Hematopoietic multipotent progenitor cell treated with erythropoietin and hydrocortisone succinate and interleukin-3 and kit ligand, for 17 days (in vitro differentiated cells): Measurements from ENCODE around the gene TMEM168.
A peak's percentile ranks its signal among the peaks of the same experiment; 100 is the strongest.
"Not testable (repeated sequence)": the region's sequence is repeated elsewhere in the genome, so short reads cannot be mapped to it uniquely, and the experiment has no call there.

Experiments used
- DNase-seq: peaks from one replicate; pipeline ENCODE4 v3.0.0-alpha.2; 2015; ENCODE audit warnings: low spot score

TMEM168 gene

DNA sequence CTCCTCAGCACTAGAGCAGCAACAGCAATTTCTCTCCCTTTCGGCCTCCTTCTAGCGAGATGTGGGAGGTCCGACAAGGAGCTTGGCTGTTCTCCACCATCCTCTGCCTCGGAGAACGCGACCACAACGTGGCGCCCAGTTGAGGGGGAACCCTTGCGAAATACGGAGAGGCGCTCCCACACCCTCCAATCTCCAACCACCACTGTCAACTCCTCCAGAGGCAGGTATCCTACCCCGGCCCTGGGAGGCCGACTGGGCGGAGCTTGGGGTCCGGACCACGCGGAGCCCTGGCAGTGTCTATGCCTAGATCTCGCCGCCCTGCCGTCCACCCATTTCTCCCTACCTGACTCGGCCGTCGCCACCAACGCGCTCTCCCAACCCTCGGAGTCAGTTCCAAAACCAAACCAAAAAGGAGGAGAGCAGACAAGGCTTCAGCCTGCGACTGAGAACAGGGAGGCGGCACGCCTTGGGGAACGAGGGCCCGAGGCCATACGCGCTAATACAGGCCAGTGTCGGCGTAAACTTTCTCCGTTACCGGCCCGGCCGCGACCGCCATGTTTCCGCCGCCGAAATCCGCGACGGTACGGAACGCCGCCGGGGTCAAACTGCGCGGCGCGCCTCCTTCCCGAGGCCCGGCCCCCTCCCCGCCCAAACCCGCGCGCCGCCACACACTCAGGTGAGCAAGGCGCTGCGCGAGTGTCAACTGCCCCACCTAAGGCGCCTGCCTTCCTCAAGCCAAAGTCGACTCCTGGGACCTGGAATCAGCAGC is at the start of gene TMEM168:
Gene TMEM168, minus strand, starts transcription at position 577 of the 769 bp plus-strand sequence. CDS start 5,568 bp downstream, outside the sequence.
- peak; percentile 39 for DNase-seq

DNA sequence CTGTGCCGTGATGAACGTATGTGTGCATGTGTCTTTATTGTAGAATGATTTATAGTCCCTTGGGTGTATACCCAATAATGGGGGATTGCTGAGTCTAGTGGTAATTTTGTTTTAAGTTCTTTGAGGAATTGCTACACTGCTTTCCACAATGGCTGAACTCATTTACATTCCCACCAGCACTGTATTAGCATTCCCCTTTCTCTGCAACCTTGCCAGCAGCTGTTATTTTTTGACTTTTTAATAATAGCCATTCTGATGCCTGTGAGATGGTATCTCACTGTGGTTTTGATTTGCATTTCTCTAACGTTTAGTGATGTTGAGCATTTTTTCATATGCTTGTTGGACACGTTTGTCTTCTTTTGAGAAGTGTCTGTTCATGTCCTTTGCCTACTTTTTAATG is 45.7 kb upstream of the TMEM168 start:
- not testable (repeated sequence) for DNase-seq

DNA sequence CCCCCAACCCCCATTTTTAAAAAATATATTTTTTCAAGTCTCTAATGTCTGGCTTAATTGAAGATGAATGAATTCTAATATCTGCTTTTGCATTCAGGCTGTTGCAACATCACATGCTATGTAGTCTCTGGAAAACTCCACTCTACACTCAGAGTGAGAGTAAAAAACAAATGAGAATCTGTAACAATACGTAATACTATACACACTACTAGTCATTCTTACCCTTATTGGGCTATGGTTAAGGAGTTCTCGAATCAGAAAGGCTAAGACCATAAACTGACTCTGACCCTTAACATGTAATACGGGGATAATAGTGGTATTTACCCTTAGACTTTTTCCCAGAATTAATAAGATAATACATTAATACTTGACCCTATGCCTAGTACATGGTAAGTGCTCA is 42.9 kb upstream of the TMEM168 start:
- no peak for DNase-seq

- no peak for DNase-seq
These were observed 40.6 kb upstream of the TMEM168 start for GRCh38 chr7:112830769-112831168.

- no peak for DNase-seq
These were observed 38.5 kb upstream of the TMEM168 start for GRCh38 chr7:112828696-112829095.

DNA sequence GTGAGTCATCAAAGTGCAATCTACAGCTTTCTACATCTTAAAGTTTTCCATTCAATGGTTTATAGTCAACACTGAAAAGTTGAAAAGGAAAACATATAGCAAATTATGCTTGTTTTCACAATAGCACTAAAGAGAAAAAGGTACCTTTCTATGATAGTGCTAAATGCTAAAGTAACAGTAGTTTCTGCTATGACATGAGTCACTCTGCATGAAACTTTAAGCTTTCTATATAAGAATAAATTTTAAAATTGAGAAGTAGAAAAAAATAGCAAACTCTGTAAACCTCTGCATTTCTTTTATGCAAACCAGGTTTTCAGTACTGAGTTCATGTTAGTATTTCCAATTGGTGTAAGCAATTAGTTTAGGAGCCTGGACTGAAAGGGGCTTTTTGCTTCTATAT is 31.2 kb upstream of the TMEM168 start:
- no peak for DNase-seq

DNA sequence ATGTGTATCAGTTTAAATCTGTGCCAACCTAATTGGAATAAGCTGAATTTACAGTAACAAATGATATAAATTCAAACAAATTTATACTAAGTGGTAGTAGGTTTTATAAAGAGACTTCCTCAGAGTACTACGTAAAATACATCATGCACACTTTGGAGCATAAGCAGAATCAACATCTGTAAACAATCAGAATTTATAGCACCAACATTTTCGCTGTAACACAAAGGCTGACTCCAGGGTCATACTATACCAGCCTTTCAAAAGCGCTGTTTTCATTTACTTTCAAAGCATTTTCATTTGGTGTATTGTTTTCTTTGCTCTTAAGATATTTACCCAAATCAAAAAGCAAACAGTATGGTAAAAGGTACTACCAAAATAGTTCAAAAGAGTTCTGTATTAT is 29.3 kb upstream of the TMEM168 start:
- no peak for DNase-seq

- DNase-seq: no peak
These were observed 16.0 kb upstream of the TMEM168 start for GRCh38 chr7:112806156-112806555.

DNA sequence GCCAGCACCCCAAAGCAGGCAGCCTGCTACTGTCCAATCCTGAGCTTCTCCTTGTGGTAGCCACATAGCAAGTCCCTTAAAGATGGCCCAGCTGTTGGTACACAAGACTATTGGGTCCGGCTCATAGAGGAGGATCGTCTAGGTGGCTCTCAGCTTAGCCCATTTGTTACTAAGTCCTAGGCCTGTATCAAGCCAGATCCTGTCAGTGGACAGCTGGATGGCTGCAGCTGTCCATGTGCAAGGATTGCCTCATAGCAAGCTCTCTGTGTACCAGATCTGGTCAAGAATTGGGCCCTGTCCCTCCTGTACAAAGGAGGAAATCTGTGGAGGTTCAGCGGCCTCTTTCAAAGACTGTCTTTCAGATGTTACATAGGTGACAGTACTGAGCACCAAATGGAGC is 12.2 kb upstream of the TMEM168 start:
- DNase-seq: no peak

- no peak for DNase-seq
These were observed 10.3 kb upstream of the TMEM168 start for GRCh38 chr7:112800486-112800885.

DNA sequence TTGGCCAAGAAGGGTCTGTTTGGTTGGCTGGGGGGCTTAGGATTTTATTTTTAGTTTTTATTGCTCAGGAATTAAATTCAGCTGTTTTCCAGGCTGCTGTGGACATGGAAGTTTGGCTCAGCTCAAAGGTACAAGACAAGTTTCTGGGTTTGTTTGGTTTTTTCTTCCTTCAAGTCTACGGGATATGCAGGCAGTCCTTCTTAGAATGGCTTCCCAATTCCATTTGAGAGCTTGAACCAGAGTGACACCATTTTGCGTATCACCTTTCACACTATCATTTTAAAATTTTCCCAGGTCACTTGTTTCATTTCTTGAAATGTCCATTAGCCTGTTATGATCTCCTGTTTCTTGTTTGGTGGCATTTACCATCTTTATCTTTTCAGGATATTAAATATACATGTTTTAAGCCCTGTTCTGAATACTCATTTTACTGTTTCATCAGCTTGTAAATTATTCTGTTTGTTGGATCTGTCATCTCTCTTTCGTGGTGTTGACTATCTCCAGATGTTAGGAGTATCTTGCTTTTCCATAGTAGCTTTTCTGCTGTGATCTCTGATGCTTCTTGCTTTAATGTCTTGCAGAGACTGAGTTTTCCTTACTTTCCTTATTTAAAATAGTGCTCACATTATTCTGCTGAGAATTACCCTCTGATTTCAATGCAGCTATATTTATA is 9.4 kb upstream of the TMEM168 start:
- DNase-seq: no peak

DNA sequence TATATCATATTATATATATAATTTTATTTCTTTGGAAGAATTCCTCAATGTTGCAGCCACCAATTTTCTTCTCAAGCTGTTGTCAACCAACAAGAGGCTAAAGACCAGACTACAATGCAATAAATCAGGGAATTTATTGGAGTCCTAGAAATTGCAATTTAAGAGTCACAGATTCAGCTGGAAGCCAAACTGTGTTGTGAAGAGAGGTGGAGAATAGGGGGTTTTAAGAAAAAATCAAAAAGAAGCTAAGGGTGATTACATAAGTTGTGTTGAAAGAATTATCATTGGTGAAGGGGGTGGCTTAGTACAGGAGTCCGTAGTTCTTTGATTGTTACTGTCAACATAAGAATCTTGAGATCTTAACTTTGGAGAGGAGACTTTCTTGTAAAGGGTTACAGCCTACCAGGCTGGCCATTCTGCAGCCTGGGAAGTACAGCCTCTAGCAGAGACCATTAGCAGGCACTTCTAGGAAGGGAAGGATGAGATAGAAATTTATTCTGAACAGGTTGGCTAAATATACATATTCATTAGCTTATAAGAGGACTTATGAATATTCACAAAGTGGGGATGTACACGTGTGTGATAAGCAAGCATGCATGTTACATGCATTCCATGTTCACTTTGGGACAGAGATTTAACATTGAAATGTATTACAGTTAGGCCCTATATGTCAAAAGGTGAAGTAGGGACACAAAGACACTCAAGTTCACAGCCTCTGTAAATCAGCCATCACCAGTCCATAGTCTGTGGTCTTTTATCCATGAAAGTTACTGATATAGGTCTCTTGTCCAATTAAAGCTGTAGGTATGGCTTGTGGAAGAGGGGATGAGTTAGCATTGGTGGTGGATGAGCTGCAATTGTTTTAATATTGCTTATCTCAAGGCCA is 8.3 kb upstream of the TMEM168 start:
- no peak for DNase-seq

DNA sequence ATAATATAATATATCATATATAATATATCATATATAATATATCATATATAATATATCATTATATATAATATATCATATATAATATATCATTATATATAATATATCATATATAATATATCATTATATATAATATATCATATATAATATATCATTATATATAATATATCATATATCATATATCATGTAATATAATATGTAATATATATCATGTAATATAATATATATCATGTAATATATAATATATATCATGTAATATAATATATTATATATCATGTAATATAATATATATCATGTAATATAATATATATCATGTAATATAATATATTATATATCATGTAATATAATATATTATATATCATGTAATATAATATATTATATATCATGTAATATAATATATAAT is 6.4 kb upstream of the TMEM168 start:
- DNase-seq: not testable (repeated sequence)

GRCh38 chr7:112792441-112792840 is 2.2 kb upstream of the TMEM168 start:
- DNase-seq: no peak

DNA sequence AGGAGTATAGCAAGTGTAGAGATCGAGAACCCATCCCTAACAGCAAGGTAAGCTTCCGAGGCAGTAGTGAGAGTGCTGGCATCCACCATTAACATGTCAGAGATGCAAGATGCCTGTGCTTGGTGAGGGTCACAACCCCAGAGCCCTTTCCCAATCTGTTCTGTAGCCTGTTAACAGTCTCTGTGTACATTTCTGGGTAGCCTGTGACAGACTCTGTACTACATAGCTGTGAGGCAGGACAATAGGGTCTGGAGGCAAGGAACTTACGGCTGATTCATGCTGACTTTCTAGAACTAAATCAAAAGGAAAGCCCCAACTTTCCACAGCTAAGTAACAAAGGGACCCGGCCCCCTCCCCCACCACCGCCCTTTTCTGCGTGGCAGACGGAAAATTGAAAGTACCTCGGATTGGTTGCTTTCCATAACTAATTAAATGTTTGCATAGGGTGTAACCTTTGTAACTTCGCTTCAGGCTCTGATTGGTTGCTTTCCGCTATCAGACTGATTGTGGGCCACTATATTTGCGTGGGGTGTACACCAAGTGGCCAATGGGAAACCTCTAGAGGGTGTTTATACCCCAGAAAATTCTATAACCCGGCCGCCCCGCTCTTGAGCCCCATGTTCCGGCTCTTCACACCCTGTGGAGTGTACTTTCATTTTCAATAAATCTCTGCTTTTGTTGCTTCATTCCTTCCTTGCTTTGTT is 1.4 kb upstream of the TMEM168 start:
- no peak for DNase-seq

DNA sequence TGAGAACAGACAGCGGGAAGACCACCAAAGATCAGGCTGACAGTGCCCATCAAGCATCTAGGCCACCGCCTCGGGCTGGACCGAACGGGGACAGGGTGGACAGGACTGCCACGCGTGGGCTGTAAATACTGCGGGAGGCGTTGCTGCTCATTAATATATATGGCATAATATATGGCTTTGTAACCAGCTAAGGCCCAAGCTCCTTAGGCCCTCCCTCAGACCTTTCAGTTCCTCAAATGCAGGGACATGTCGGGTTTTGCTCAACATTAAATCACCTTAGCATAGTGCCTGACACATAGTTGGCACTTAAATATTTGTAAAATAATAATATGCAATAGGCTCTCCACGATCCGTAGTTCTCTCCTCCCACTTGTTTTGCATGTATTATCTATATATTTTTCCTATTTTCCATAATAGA is 402 bp upstream of the TMEM168 start:
- no peak for DNase-seq

DNA sequence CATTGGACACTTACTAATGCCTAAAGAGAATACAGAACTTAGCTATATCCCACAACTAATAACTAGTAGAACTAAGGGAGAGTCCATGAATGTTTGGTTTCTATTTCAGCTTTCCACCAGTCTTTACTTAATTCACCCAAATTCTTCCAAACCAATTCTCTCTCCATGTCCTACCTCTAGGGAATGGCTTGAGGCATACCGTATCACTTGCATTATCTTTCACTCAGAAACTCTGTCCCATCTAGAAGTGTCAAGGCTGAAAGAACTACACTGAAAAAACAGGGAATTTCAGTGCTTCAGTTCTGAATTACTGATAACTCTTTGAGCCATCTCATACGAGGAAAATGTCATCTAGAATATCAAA is 758 bp downstream of the TMEM168 start:
- DNase-seq: no peak

GRCh38 chr7:112788778-112789343 is 1.3 kb downstream of the TMEM168 start:
- no peak for DNase-seq

DNA sequence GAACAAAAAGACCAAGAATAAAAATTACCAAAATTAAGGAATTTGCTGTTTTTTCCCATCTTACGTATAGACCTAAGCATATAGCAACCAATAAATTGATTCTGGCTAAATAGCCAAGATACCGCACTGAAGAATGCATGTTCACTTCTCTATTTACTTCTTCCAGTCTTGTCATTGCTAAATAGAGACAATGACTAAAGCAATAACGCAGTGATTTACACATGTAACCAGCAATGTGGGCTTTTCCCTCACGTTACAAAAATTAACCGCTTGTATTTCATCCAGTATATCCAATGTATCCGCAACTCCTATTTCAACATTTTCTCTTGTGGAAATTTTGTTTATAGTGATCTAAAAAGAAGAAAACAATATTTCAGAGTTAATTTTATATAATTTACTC is 5.6 kb downstream of the TMEM168 start:
- DNase-seq: no peak

- DNase-seq: no peak
These were observed 7.7 kb downstream of the TMEM168 start for GRCh38 chr7:112782498-112782897.

DNA sequence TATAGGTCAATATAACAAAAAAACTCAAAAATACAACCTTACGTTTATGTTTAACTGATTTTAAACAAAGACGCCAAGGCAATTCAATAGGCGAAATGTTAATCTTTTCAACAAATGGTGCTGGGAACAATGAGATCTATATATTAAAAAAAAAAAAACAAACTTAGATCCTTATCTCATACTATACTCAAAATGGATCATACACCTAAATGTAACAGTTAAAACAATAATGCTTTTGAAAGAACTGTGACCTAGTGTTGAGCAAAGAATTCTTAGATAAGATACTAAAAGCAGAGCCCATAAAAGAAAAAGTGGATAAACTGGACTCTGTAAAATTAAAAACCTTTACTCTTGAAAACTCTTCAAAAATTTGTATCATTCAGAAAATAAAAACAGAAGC is 8.6 kb downstream of the TMEM168 start:
- no peak for DNase-seq

DNA sequence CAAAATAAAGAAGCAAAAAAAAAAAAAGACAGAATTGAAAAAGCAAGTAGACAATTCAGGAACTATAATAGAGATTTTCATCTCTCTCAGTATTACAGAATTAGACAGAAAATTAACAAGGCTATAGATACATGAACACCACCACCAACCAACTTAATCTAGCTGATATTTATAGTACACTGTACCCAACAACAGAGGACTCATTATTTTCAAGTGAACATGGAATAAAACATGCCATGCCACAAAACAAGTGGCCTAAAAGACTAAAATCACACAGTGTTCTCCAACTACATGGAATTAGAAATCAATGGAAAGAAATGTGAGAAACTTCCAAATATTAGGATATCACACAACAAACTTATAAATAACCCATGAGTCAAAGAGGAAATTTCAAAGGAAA is 9.1 kb downstream of the TMEM168 start:
- no peak for DNase-seq
